ENCODE measurements around the gene RBFOX2. TPM values are rescaled to one million over a fixed set of nuclear protein-coding genes. Genes with fewer than 3 reads are reported as not detected.

The RBFOX2 gene
- total and polyA plus RNA-seq, 2 of the 13 experiments (the other 11 are each of a cell fraction or from before 2014, with no cell fraction given): 37.3 to 40.4 TPM

DNA sequence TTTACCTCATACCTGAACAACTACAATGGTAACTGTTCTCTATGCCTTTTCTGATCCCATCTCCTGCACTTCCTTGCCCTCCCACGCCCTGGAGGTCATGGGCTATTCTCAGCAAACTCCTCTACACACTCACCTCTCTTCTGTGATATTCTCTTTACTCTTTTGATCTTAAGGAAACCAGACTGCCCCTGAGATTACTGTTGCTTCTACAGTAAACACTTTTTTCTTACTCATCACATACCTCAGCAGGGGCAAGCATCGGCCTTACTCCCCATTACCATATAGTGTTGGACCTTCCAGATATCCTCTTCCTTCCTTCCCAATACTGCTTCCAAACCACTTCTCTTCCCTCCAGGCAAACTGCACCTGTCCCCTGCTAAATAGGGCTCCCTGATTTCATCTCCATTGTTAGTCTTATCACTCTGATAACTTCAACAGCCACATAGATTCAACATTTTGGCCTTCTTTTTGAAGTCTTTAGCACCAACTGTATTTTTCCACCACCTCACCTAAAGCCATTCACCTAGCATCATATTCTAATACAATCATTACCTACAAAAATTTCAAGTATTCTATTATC is 141.2 kb downstream of the RBFOX2 start:
- DNase-seq (ENCODE audit: low spot score) (no peak), ATAC-seq (no peak), FAIRE-seq (no peak)
- Histone ChIP-seq H3K27me3 (ENCODE audit: control insufficient read depth in 1 of 2, insufficient read depth in 2 of 2, low read length in 2 of 2) (no peaks in the 10 kb centered on the region), H2AFZ (ENCODE audit: low read length) (no peak overlapping the region), H3K36me3 (replicated peaks in 1 of 2; ENCODE audit: control insufficient read depth in 1 of 2, insufficient read depth in 2 of 2, low read length in 2 of 2) (no peaks in the 10 kb centered on the region), H3K4me3 (replicated peaks in 1 of 3; ENCODE audit: insufficient read depth in 1 of 3, low read depth in 2 of 3, low read length in 3 of 3) (no peak overlapping the region), H3K9ac (ENCODE audit: insufficient read depth, low read depth, low read length) (no peak overlapping the region), H4K20me1 (ENCODE audit: insufficient read depth, low read length) (no peaks in the 10 kb centered on the region), H3K27ac (ENCODE audit: extremely low read length, insufficient read depth, low read length) (no peak overlapping the region), H3K79me2 (ENCODE audit: insufficient read depth, low read length) (peaks cover 4% of the 10 kb centered on the region), H3K4me2 (ENCODE audit: low read depth, low read length) (no peak overlapping the region), H3K9me3 (ENCODE audit: low read length) (no peaks in the 10 kb centered on the region), H3K4me1 (ENCODE audit: insufficient read depth, low read length) (no peaks in the 10 kb centered on the region)
- intact Hi-C loops (cut with micrococcal nuclease; ENCODE audit: unreplicated experiment) (no loop called here), in situ Hi-C loops (cut with HindIII; ENCODE audit: extremely low pct_ligation_motif_present, low pct_unique_long_range_greater_than_20kb) (no loop called here)
- ChIA-PET POLR2A (no interaction called here), CTCF (ENCODE audit: low intra/inter-chr PET ratio, low total read pairs) (no interaction called here)
- no TSS peak for BruUV-seq (replicated peaks)
- 91% methylated on average over 2 of the region's 2 CpGs for WGBS (ENCODE audit: low lambda C conversion rate)
- TF ChIP-seq ZXDC (CRISPR knock-in tag; IDR thresholded peaks at IDR 0.05): no peak
- TF ChIP-seq, protein P1, sequence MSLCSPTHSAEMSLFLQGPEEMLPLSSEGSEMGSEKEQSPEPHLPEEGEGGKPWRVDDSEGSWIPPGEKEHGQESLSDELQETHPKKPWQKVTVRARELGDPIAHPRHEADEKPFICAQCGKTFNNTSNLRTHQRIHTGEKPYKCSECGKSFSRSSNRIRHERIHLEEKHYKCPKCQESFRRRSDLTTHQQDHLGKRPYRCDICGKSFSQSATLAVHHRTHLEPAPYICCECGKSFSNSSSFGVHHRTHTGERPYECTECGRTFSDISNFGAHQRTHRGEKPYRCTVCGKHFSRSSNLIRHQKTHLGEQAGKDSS (CRISPR knock-in tag; IDR thresholded peaks at IDR 0.05; ENCODE audit: borderline replicate concordance, low read depth): no peak
- TF ChIP-seq ZNF788 (CRISPR knock-in tag; IDR thresholded peaks at IDR 0.05; ENCODE audit: borderline replicate concordance): no peak
- TF ChIP-seq ZSCAN20 (CRISPR knock-in tag; IDR thresholded peaks at IDR 0.05; ENCODE audit: borderline replicate concordance): no peak
- TF ChIP-seq ZNF567 (CRISPR knock-in tag; IDR thresholded peaks at IDR 0.05; ENCODE audit: borderline replicate concordance): no peak
- no peak for TF ChIP-seq FOXC1 (CRISPR knock-in tag; IDR thresholded peaks at IDR 0.05; ENCODE audit: borderline replicate concordance)
- TF ChIP-seq, protein P2, sequence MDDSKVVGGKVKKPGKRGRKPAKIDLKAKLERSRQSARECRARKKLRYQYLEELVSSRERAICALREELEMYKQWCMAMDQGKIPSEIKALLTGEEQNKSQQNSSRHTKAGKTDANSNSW (CRISPR knock-in tag; IDR thresholded peaks at IDR 0.05; ENCODE audit: borderline replicate concordance): no peak
- TF ChIP-seq, protein P3, sequence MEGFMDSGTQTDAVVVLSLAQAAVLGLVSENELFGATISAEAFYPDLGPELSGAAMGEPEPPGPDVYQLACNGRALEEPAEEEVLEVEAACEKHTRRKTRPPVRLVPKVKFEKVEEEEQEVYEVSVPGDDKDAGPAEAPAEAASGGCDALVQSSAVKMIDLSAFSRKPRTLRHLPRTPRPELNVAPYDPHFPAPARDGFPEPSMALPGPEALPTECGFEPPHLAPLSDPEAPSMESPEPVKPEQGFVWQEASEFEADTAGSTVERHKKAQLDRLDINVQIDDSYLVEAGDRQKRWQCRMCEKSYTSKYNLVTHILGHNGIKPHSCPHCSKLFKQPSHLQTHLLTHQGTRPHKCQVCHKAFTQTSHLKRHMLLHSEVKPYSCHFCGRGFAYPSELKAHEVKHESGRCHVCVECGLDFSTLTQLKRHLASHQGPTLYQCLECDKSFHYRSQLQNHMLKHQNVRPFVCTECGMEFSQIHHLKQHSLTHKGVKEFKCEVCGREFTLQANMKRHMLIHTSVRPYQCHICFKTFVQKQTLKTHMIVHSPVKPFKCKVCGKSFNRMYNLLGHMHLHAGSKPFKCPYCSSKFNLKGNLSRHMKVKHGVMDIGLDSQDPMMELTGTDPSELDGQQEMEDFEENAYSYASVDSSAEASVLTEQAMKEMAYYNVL (CRISPR knock-in tag; IDR thresholded peaks at IDR 0.05; ENCODE audit: borderline replicate concordance): no peak
- no peak for TF ChIP-seq HHEX (CRISPR knock-in tag; IDR thresholded peaks at IDR 0.05)
- no peak for TF ChIP-seq ZBTB25 (CRISPR knock-in tag; IDR thresholded peaks at IDR 0.05)
- no peak for TF ChIP-seq ZNF577 (CRISPR knock-in tag; IDR thresholded peaks at IDR 0.05; ENCODE audit: borderline replicate concordance, low read depth)
- no peak for TF ChIP-seq ZNF331 (CRISPR knock-in tag; IDR thresholded peaks at IDR 0.05)
- no peak for TF ChIP-seq SIN3A (IDR thresholded peaks at IDR 0.05; ENCODE audit: borderline replicate concordance, low read depth, low read length)
- TF ChIP-seq ZMYM4 (CRISPR knock-in tag; IDR thresholded peaks at IDR 0.05): no peak
- no peak for TF ChIP-seq DR1 (CRISPR knock-in tag; IDR thresholded peaks at IDR 0.05)
- TF ChIP-seq THAP8 (CRISPR knock-in tag; IDR thresholded peaks at IDR 0.05; ENCODE audit: borderline replicate concordance): no peak
- TF ChIP-seq NR2C2 (CRISPR knock-in tag; IDR thresholded peaks at IDR 0.05; ENCODE audit: borderline replicate concordance): no peak
